Measurements from ENCODE around the gene C1GALT1.

Gene C1GALT1

GRCh38 chr7:7181519-7182155 lies 707 bp upstream of the C1GALT1 start:
- Mint-ChIP-seq H3K27ac (peak overlapping the region; percentile 49), H3K36me3 (ENCODE audit: low read depth) (no peaks in the 10 kb centered on the region), H3K4me3 (peak overlapping the region; percentile 91), H3K9me3 (no peaks in the 10 kb centered on the region), H3K4me1 (peaks cover 36% of the 10 kb centered on the region), H3K27me3 (ENCODE audit: low read depth, poor library complexity) (peaks cover 9% of the 10 kb centered on the region)
- peak; percentile 9 for DNase-seq
- TF ChIP-seq, protein P1, sequence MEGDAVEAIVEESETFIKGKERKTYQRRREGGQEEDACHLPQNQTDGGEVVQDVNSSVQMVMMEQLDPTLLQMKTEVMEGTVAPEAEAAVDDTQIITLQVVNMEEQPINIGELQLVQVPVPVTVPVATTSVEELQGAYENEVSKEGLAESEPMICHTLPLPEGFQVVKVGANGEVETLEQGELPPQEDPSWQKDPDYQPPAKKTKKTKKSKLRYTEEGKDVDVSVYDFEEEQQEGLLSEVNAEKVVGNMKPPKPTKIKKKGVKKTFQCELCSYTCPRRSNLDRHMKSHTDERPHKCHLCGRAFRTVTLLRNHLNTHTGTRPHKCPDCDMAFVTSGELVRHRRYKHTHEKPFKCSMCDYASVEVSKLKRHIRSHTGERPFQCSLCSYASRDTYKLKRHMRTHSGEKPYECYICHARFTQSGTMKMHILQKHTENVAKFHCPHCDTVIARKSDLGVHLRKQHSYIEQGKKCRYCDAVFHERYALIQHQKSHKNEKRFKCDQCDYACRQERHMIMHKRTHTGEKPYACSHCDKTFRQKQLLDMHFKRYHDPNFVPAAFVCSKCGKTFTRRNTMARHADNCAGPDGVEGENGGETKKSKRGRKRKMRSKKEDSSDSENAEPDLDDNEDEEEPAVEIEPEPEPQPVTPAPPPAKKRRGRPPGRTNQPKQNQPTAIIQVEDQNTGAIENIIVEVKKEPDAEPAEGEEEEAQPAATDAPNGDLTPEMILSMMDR (IDR thresholded peaks at IDR 0.05) = no peak

DNA sequence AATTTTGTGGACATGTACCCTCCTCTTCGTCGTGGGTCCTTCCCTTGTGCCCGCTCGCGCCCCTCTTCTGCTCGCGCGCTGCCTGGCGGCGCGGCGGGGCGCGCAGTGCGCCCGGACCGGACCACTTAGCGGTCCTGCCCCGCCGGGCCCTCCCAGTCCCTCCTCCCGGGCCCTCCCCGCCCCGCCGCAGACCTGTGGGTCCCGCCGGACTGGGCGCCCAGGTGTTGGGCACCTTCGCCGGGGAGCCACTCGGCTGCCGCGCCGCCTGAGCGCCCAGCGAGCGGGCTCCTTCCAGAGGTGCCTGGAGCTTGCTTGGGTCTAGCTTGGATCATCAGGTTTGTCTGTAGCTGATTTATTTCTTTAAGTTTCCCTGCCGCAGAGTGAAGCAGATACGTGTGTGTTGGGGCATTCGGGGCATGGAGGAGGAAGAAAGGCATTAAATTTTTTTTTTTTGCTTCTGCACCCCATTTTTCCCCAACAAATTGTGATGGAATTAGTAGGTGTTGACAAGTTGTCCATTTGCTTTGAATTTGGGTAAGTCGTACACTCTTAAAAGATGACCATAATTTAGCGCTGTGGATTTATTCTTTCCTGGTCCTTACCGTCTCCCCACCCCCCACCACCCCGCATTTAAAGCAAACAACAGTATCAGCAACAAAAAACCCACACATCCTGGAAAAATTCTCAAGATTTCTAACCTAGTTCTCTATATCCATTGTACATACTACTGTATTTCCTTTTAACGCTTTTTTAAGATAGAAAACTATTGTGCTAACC lies 905 bp downstream of the C1GALT1 start:
- TF ChIP-seq, protein P1 (IDR thresholded peaks at IDR 0.05) = no peak
- Mint-ChIP-seq H3K27me3 (ENCODE audit: low read depth, poor library complexity) (peaks cover 9% of the 10 kb centered on the region), H3K9me3 (no peaks in the 10 kb centered on the region), H3K27ac (no peak overlapping the region), H3K4me3 (peak overlapping the region; percentile 91), H3K36me3 (ENCODE audit: low read depth) (no peaks in the 10 kb centered on the region), H3K4me1 (peaks cover 29% of the 10 kb centered on the region)
- DNase-seq = peak; percentile 53

DNA sequence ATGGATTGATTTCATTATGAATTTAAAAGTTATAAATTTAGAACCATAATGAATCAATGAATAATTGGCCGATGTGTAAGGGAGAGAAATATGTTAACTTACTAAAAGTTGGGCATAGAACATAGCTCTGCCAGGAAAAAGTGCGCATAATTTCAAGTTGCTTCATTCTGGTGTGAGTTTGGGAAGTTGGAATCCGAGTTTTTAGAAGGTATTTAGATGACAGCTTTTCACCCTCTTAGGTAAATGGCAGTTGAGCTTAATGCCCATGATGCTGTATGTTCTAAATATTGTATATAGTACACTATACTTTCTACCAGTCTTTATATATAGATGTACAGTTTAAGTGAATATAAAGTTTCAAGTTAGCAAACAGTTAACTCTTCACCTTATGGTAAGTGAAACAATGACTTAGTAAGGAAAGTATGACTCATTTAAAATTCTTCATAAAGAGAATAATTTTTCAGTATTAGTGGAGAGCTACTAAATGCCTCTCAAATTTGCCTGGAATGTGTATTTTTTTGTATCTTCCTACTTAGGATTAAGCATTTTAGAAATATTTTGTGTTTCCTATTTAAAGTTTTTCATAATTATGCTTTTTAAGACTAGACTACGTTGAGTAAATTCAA lies 1.6 kb downstream of the C1GALT1 start:
- Mint-ChIP-seq H3K9me3 (no peaks in the 10 kb centered on the region), H3K27me3 (ENCODE audit: low read depth, poor library complexity) (peaks cover 9% of the 10 kb centered on the region), H3K36me3 (ENCODE audit: low read depth) (no peaks in the 10 kb centered on the region), H3K4me1 (peaks cover 29% of the 10 kb centered on the region), H3K27ac (no peak overlapping the region), H3K4me3 (peak overlapping the region; percentile 91)
- TF ChIP-seq, protein P1 (IDR thresholded peaks at IDR 0.05) = no peak
- no peak for DNase-seq

DNA sequence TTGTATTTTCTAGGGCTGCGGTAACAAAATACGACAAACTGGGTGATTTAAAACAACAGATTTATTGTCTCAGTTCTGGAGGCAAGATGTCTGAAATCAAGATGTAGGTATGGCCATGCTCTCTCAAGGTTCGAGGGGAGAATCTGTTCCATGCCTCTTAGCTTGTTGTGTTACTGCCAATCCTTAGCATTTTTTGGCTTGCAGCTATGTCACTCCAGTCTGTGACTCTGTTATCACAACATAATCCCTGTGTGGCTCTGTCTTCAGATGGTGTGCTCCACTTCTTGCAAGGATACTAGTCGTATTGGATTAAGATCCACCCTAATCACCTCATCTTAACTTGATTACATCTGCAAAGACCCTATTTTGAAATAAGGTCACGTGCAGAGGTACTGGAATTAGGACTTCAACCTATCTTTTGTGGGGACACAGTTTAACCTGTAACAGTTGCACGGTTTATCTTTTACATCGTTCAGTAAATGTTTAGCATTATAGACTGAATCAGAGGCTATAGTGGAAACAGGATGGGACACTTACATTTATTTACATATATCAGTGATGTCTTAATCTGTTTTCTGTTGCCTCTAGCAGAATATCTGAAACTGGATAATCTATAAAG lies 3.1 kb downstream of the C1GALT1 start:
- Mint-ChIP-seq H3K4me3 (peak overlapping the region; percentile 8), H3K36me3 (ENCODE audit: low read depth) (peaks cover under 1% of the 10 kb centered on the region), H3K27ac (no peak overlapping the region), H3K4me1 (peaks cover 40% of the 10 kb centered on the region), H3K9me3 (no peaks in the 10 kb centered on the region), H3K27me3 (ENCODE audit: low read depth, poor library complexity) (peaks cover 9% of the 10 kb centered on the region)
- no peak for DNase-seq
- TF ChIP-seq, protein P1 (IDR thresholded peaks at IDR 0.05) = no peak

DNA sequence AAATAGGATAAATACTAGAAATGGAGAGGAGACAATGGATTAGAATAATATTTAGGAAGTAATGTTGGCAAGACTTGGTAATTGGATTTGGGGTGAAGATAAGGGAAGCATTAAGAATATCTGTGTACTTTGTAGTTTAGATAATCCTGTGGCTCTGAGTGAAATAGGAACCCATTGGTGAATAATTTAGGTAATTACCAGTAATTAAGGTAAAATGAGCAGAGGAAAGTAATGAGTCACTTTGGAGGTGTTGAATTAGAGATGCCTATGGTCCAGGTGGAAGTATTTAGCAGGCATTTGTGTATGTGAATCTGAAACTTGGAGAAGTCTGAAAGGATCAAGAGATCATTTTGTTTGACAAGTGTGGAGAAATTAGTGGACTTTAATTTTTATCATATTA lies 5.7 kb downstream of the C1GALT1 start:
- no peak overlapping the region for H3K4me3 Mint-ChIP-seq

More for the DNA sequence above, 5.7 kb downstream of the C1GALT1 start:
- TF ChIP-seq, protein P1 (IDR thresholded peaks at IDR 0.05) = no peak
- peaks cover 36% of the 10 kb centered on the region for H3K4me1 Mint-ChIP-seq
- DNase-seq = no peak
- H3K9me3 Mint-ChIP-seq = peaks cover 21% of the 10 kb centered on the region
- H3K36me3 Mint-ChIP-seq (ENCODE audit: low read depth) = peaks cover 25% of the 10 kb centered on the region
- H3K27ac Mint-ChIP-seq = no peak overlapping the region
- peaks cover 5% of the 10 kb centered on the region for H3K27me3 Mint-ChIP-seq (ENCODE audit: low read depth, poor library complexity)
